GM23338 (cell line): ENCODE results near the gene DDX25. TPM values are rescaled to one million over a fixed set of nuclear protein-coding genes. Genes with fewer than 3 reads are reported as not detected.
A peak's percentile ranks its signal among the peaks of the same experiment; 100 is the strongest.

Source experiments
- ATAC-seq: fragments of 200-7000 bp; cut with Tn5 transposase; 3 replicates; pipeline ENCODE4 v1.9.1; 2020
- DNase-seq: peaks from one replicate; pipeline ENCODE4 v3.0.0-alpha.2; 2015; ENCODE audit warnings: low spot score
- H2AFZ ChIP-seq: fragments of 200-600 bp; sonication (generic); 2 replicates; pipeline ENCODE4 v1.8.0; 2016; ENCODE audit warnings: antibody characterized with exemption, mild to moderate bottlenecking, moderate library complexity
- H3F3A ChIP-seq: fragments of 200-600 bp; sonication (generic); replicated peaks from 2 replicates; pipeline ENCODE4 v1.8.0; 2017; ENCODE audit warnings: antibody characterized with exemption, mixed run types, low read depth
- H3K27ac ChIP-seq: fragments of 200-600 bp; sonication (generic); 2 replicates; pipeline ENCODE4 v1.6.1; 2016; ENCODE audit warnings: low read depth
- H3K27me3 ChIP-seq: fragments of 200-600 bp; sonication (generic); 2 replicates; pipeline ENCODE4 v1.8.0; 2016; ENCODE audit warnings: mild to moderate bottlenecking, mixed run types, moderate library complexity; ENCODE audit not compliant: insufficient read depth
- H3K36me3 ChIP-seq: fragments of 200-600 bp; sonication (generic); 2 replicates; pipeline ENCODE4 v1.8.0; 2016; ENCODE audit warnings: mild to moderate bottlenecking; ENCODE audit not compliant: insufficient read depth
- H3K4me1 ChIP-seq: fragments of 200-600 bp; sonication (generic); 2 replicates; pipeline ENCODE4 v1.8.0; 2016; ENCODE audit warnings: mild to moderate bottlenecking, moderate library complexity; ENCODE audit not compliant: insufficient read depth
- H3K4me2 ChIP-seq: fragments of 200-600 bp; sonication (generic); 2 replicates; pipeline ENCODE4 v1.7.1; 2017; ENCODE audit warnings: mixed run types
- H3K4me3 ChIP-seq: fragments of 200-600 bp; sonication (generic); 2 replicates; pipeline ENCODE4 v1.6.1; 2016; ENCODE audit warnings: mixed run types
- H3K79me2 ChIP-seq: fragments of 200-600 bp; sonication (generic); replicated peaks from 2 replicates; pipeline ENCODE4 v1.8.0; 2017; ENCODE audit warnings: mild to moderate bottlenecking; ENCODE audit not compliant: insufficient read depth
- H3K9me2 ChIP-seq: fragments of 200-600 bp; sonication (generic); 2 replicates; pipeline ENCODE4 v1.8.0; 2017; ENCODE audit not compliant: insufficient read depth
- H4K20me1 ChIP-seq: fragments of 200-600 bp; sonication (generic); replicated peaks from 2 replicates; pipeline ENCODE4 v1.8.0; 2017; ENCODE audit warnings: mild to moderate bottlenecking; ENCODE audit not compliant: insufficient read depth
- H3K27ac Mint-ChIP-seq: 2 replicates; pipeline ENCODE4 v1.8.0; 2020; ENCODE audit warnings: inconsistent platforms, mild to moderate bottlenecking, moderate library complexity, mixed read lengths
- H3K27me3 Mint-ChIP-seq: 3 replicates; pipeline ENCODE4 v1.8.0; 2022; ENCODE audit warnings: low read depth, mild to moderate bottlenecking, moderate library complexity, mixed read lengths, inconsistent platforms; ENCODE audit not compliant: insufficient read depth, poor library complexity
- H3K36me3 Mint-ChIP-seq: 3 replicates; pipeline ENCODE4 v1.8.0; 2021; ENCODE audit warnings: low read depth, mild to moderate bottlenecking, inconsistent platforms, moderate library complexity, mixed read lengths
- H3K4me1 Mint-ChIP-seq: 3 replicates; pipeline ENCODE4 v1.8.0; 2020; ENCODE audit warnings: mild to moderate bottlenecking, inconsistent platforms, mixed read lengths
- H3K4me3 Mint-ChIP-seq: 3 replicates; pipeline ENCODE4 v1.8.0; 2021; ENCODE audit warnings: moderate library complexity, mild to moderate bottlenecking, inconsistent platforms, mixed read lengths
- H3K9me3 Mint-ChIP-seq: 3 replicates; pipeline ENCODE4 v1.8.0; 2020; ENCODE audit warnings: moderate library complexity, mild to moderate bottlenecking, inconsistent platforms, mixed read lengths
- CTCF ChIP-seq, 2 experiments: fragments of 200-600 bp in 1 of 2; sonication (generic) in 1 of 2; conservative IDR thresholded peaks; 2 replicates each; pipeline versions ENCODE4 v1.5.1 to v1.6.1; 2016 to 2017; ENCODE audit warnings: antibody characterized with exemption in 2 of 2, low read depth in 2 of 2, mild to moderate bottlenecking in 2 of 2, moderate library complexity in 1 of 2
- JUNB ChIP-seq: IDR thresholded peaks from one replicate; pipeline ENCODE4 v1.6.1; 2016; ENCODE audit warnings: antibody characterized with exemption; ENCODE audit not compliant: unreplicated experiment
- REST ChIP-seq: IDR thresholded peaks from one replicate; pipeline ENCODE4 v1.6.1; 2018; ENCODE audit warnings: antibody characterized with exemption; ENCODE audit not compliant: unreplicated experiment
- ZNF114 ChIP-seq: fragments of 250-450 bp; sonication (Bioruptor Pico); IDR thresholded peaks from 2 replicates; pipeline ENCODE4 v1.5.0; 2020; ENCODE audit warnings: mild to moderate bottlenecking, moderate library complexity
- ZNF462 ChIP-seq: fragments of 250-450 bp; sonication (Bioruptor Pico); IDR thresholded peaks from 2 replicates; pipeline ENCODE4 v1.5.0; 2020; ENCODE audit warnings: mild to moderate bottlenecking, moderate library complexity
- polyA plus RNA-seq: library from polyadenylated mRNA; unstranded; fragments of >200 nt; fragmentation: Nextera tagmentation; extraction: Ambion mirVana; gene quantifications from 2 replicates; pipeline ENCODE4 v1.2.1, GENCODE V29; 2016
- total RNA-seq: library from RNA; depleted of rRNA; stranded (reverse); fragments of >200 nt; shearing (Covaris generic); gene quantifications from 2 replicates; pipeline ENCODE4 v1.2.3, GENCODE V29; 2014

DDX25 gene
- total and polyA plus RNA-seq, 2 experiments from 2014 or later: 20.6 to 23.6 TPM

GRCh38 chr11:125892994-125893393, 11.3 kb upstream of the DDX25 start (continued):
- TF ChIP-seq ZNF462 (CRISPR knock-in tag) (no peak), REST (no peak), ZNF114 (CRISPR knock-in tag) (no peak)

- DNase-seq: no peak
- Histone ChIP-seq H2AFZ (no peak overlapping the region), H3F3A (peaks cover 15% of the 10 kb centered on the region; the same call in 1 of the 2 replicates), H3K27ac (no peak overlapping the region), H3K79me2 (peaks cover 57% of the 10 kb centered on the region), H3K4me2 (peak overlapping the region; percentile 89), H3K4me1 (no peaks in the 10 kb centered on the region), H3K4me3 (peak overlapping the region; percentile 88; the same call in 1 of the 2 replicates), H3K9me2 (no peaks in the 10 kb centered on the region), H3K36me3 (peaks cover 17% of the 10 kb centered on the region), H3K27me3 (peaks cover 19% of the 10 kb centered on the region), H4K20me1 (peaks cover 23% of the 10 kb centered on the region)
- no peak for ATAC-seq
- Mint-ChIP-seq H3K4me1 (peaks cover 12% of the 10 kb centered on the region), H3K9me3 (no peaks in the 10 kb centered on the region; the same call in 1 of the 3 replicates), H3K4me3 (peak overlapping the region; percentile 99), H3K36me3 (peaks cover 33% of the 10 kb centered on the region), H3K27ac (no peak overlapping the region), H3K27me3 (peaks cover 20% of the 10 kb centered on the region)
- TF ChIP-seq JUNB: no peak
- TF ChIP-seq CTCF (conservative IDR thresholded peaks at IDR 0.05; ENCODE audit: low read depth in 2 of 2): no peak
Measured at GRCh38 chr11:125901872-125902271, 2.4 kb upstream of the DDX25 start.
